HT-29 (cell line): ENCODE measurements around the gene MMP12. TPM values are rescaled to one million over a fixed set of nuclear protein-coding genes. Genes with fewer than 3 reads are reported as not detected.
"Not testable (repeated sequence)": the region's sequence is repeated elsewhere in the genome, so short reads cannot be mapped to it uniquely, and the experiment has no call there.

ENCODE experiments used
- DNase-seq: peaks from one replicate; pipeline ENCODE4 v3.0.0-alpha.2; 2015; ENCODE audit warnings: low spot score
- total RNA-seq: library from RNA; depleted of rRNA; stranded (reverse); fragments of >200 nt; shearing (Covaris generic); gene quantifications from 2 replicates; pipeline ENCODE4 v1.2.3, GENCODE V29; 2014; rRNA removed

MMP12 gene
- not detected in 2 replicates for total RNA-seq

DNA sequence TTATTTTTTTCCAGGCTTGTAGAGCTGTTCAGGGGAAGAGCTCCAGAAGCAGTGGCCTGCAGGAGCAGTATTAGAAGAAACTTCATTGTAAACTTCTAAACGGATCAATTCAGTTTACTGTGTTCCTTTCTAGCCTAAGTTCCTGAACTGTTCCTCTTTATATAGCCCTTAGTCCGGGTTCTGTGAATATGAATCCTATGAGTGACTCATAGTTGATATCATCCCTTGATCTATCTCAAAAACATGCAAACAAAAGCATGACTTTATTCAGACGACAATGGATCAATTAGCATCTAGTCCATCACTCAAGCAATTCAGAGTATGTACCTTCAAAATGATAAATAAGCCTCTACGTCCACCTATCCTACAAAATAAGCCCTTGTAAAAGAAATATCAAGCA, at the start of gene MMP12:
TSS of gene MMP12 (minus strand) at position 131 of the 400 bp plus-strand sequence. CDS start at position 86, 45 bp downstream.
- no peak for DNase-seq

DNA sequence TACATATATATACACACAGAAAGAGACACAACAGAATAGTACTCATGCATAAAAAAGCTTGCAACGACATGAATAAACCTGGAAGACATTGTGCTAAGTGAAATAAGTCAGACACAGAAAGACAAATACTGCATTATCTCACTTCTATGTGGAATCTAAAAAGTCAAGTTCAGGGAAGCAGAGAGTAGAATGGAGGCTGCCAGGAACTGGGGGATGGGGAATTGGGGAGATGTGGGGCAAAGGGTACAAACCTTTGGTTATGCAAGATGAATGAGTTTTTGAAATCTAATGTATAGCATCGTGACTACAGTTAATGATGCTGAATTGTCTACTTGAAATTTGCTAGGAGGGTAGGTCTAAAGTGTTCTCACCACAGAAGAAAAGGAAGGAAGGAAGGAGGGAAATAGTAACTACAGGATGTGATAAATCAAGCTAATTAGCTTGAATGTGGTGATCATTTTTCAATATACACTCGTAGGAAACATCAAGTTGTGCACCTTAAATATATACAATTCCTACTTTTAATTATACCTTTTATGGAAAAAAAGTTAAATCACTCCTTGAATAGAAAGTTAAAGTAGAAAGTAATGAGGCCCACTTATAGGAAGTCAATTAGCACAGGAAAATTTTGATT, 46.9 kb upstream of the MMP12 start:
- DNase-seq, result no peak

- no peak for DNase-seq
Observed at GRCh38 chr11:102920118-102920684, 45.4 kb upstream of the MMP12 start.

DNA sequence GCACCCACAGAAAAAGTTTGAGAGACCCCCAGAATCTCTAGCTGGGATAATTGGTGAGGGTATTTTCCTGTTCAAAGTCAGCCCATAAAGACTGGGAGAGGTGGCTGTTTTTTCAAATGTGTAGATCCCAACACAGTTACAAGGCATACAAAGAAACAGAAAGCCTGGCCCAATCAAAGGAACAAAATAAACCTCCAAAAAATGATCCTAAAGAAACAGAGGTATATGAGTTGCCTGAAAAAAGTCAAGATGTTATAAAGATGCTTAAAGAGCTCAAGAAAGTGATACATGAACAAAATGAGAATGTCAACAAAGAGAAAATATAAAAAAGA, 40.2 kb upstream of the MMP12 start:
- DNase-seq, result no peak

DNA sequence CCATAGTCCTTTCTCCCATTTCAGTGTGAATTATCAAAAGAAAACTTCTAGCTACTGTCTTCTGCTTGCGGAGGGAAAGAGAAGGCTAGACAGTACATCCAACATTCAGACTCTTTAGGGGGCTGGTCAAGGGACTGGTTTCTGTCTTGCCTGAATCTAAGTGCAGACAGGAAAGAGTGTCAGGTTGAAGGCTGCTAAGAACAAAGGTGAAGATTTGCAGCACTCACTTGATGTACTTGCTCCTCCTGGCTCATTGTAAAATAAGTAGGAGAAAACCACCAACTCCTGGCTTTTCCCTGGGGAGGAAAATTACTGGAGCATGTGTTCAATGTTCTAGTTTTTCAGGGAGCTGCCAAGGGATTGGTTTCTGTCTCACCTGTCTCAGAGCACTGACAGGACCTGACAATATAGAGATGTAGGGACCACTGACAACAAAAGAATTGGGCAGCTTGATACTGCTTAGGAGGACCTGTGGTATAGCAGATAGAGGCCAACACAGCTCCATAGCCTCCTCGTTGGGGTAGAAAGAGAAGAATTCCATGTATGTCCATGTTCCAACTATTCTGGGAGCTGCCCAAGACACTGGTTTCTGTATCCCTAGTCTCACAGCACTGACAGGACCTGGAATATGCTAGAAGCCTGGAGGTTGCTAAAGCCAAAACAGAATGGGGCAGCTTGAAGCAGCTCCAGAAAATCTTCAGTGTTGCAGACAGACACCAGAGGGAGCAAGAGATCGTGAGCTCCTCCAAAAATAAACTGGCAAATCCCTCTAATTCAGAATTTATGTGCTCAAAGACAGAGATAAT, 39.7 kb upstream of the MMP12 start:
- DNase-seq, result peak; percentile 80

- no peak for DNase-seq
Observed at GRCh38 chr11:102912482-102912830, 37.7 kb upstream of the MMP12 start.

GRCh38 chr11:102911758-102912481, 37.1 kb upstream of the MMP12 start:
- DNase-seq, result no peak

DNA sequence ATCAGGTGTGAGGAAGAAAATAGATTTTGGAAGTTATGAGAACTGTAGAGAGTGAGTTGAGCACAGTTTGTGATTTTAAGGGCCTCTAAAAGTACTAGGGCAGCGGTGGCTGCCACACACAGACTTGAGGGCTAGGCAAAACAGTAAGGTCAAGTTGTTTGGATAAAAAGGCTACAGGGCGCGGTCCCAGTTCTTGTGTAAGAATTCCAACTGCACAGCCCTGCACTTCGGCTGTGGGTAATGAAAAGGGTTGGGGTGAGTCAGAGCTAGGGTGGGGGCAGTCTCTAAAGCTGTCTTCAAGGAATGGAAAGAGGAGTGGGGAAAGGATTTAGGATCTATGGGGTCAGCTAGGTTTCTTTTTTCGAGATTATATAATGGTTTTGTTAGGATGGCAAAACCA, 31.1 kb upstream of the MMP12 start:
- DNase-seq, result not testable (repeated sequence)

DNA sequence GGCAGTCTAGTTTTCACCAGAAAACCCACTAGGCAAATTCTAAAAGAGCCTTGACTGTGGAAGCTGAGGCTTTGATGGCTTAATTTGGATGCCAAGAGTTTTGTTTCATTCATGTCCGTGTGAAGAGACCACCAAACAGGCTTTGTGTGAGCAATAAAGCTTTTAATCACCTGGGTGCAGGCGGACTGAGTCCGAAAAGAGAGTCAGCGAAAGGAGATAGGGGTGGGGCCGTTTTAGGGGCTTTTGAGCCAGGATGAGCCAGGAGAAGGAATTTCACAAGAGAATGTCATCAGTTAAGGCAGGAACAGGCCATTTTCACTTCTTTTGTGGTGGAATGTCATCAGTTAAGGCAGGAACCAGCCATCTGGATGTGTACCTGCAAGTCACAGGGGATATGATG, 29.1 kb upstream of the MMP12 start:
- not testable (repeated sequence) for DNase-seq

GRCh38 chr11:102900346-102900745, 25.6 kb upstream of the MMP12 start:
- no peak for DNase-seq

DNA sequence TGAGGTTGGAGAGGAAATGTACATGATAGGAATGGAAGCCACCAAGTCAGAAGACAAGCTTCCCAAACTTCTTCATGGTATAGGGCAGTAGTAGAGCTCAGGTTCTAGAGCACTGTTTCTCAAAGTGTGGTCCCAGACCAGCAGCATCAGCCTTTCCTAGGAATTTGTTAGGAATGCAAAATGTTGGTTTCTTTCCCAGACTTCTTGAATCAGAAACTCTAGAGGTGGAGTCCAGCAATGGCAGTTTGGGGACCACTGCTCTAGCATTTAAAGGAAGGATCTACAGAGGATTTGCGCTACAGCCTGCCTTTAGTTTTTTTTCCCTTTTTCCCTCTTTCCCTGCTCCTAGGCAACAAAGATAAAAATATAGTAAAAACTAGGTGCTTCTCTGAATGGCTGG, 17.0 kb upstream of the MMP12 start:
- DNase-seq, result no peak

GRCh38 chr11:102886999-102887398, 12.2 kb upstream of the MMP12 start:
- DNase-seq, result no peak

GRCh38 chr11:102883141-102883540, 8.4 kb upstream of the MMP12 start:
- DNase-seq, result no peak

DNA sequence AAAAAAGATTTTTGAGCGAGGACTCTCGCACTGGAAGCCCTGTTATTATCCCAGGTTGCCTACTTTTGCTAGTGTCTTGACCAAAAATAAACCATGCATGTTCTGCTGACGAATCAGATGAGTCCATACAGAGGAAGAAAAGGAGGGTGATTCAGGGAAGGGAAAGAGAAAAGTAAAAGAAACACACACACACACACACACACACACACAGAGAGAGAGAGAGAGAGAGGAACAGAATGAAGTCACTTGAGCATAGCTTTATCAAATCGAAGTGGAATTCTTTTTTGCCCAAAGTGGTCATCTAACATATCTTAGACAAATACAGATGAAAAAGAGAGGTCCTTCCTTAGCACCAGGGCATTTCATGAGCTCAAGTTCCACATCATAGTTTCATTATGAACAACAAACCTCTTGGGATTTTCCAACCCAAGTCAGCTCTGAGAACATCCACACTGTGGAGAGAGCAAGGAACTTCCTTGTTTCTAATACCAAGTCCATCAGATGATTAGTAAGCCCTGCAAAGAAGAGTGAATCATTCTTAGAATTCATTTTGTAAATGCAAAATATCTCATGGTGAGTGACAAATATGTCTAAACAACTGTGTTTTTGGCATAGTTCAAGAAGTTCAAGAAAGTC, 7.7 kb upstream of the MMP12 start:
- no peak for DNase-seq

DNA sequence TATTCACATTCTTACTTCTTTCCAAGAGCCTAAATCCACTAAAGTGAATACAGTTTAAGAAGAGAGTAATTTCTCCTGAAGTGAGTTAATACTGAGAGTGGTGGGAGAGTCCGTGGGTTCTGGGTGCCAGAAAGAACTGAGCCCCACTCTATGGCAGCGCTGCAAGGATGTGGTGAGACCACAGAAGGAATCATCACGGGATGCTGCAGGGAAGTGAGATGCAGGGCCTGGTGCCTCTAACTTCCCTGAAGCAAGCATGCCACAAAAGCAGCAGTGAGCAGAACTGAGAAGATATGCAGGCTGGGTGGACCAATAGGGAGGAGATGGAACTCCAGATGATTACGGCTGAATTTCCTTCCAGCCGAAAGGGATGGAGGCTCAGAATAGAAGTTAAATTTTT, 5.0 kb upstream of the MMP12 start:
- DNase-seq, result no peak

- no peak for DNase-seq
Observed at GRCh38 chr11:102878595-102878994, 3.8 kb upstream of the MMP12 start.

- DNase-seq, result not testable (repeated sequence)
Observed at GRCh38 chr11:102869354-102869964, 5.3 kb downstream of the MMP12 start.

DNA sequence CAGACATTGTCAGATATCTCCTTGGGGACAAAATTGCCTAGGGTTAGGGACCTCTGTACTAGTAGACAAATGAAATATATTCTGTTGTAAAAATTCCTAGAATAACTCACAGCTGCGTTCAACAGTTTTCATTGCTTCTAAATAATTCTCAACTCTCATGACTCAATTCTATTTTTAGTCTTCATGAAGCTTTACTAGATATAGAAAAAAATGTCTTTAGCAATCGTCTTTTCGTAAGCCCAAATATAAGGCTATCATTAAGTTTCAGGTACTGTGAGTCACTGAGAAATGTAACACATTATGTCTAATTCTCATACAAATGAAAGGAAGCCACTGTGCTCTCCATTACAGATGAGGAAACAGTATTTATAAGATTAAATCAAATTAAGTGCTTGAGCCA, 6.4 kb downstream of the MMP12 start:
- DNase-seq, result no peak

GRCh38 chr11:102864724-102865123, 10.1 kb downstream of the MMP12 start:
- no peak for DNase-seq

GRCh38 chr11:102853956-102854355, 20.8 kb downstream of the MMP12 start:
- DNase-seq, result peak; percentile 37

- DNase-seq, result no peak
Observed at GRCh38 chr11:102853055-102853454, 21.7 kb downstream of the MMP12 start.
